IMR-90 (cell line): ENCODE results near the gene CTRB1. TPM values are rescaled to one million over a fixed set of nuclear protein-coding genes. Genes with fewer than 3 reads are reported as not detected.

Experiments used
- ATAC-seq: fragments of 200-7000 bp; cut with Tn5 transposase; 2 replicates; pipeline ENCODE4 v1.9.1; 2020; ENCODE audit warnings: low read depth, mild to moderate bottlenecking, moderate library complexity
- BruUV-seq: library from RNA; stranded (reverse); fragments of 400-500 nt; replicated peaks from 2 replicates; lab custom pipeline; 2021; lab: Mats Ljungman, UMichigan
- CTCF ChIA-PET: fragments of 300-600 bp; formaldehyde crosslinking; extraction: SDS; loops from one replicate; lab custom pipeline; 2021; ENCODE audit warnings: antibody characterized with exemption; lab: Yijun Ruan, JAX
- POLR2A ChIA-PET: fragments of 300-600 bp; sonication (Branson Sonifier 250); formaldehyde crosslinking; loops from one replicate; lab custom pipeline; 2022; ENCODE audit warnings: antibody characterized with exemption; ENCODE audit not compliant: unreplicated experiment; lab: Charles Lee
- DNase-seq: peaks from one replicate; pipeline ENCODE4 v3.0.0; 2013
- H2AFZ ChIP-seq: replicated peaks from 2 replicates; pipeline ENCODE3; 2013; ENCODE audit warnings: low read length, mild to moderate bottlenecking; ENCODE audit not compliant: poor library complexity
- H2AK5ac ChIP-seq: 2 replicates; pipeline ENCODE4 v1.6.1; 2013; ENCODE audit warnings: low read depth, low read length, inconsistent platforms
- H2AK9ac ChIP-seq: replicated peaks from 2 replicates; pipeline ENCODE3; 2013; ENCODE audit warnings: mild to moderate bottlenecking, low read depth, low read length, moderate library complexity; ENCODE audit not compliant: poor library complexity
- H2BK120ac ChIP-seq: 2 replicates; pipeline ENCODE4 v1.6.1; 2013; ENCODE audit warnings: low read depth, low read length, inconsistent platforms
- H2BK15ac ChIP-seq: 3 replicates; pipeline ENCODE4 v1.6.1; 2013; ENCODE audit warnings: low read depth, low read length, inconsistent platforms
- H2BK20ac ChIP-seq: 2 replicates; pipeline ENCODE4 v1.6.1; 2013; ENCODE audit warnings: low read depth, mild to moderate bottlenecking, inconsistent platforms, low read length, moderate library complexity
- H2BK5ac ChIP-seq: 2 replicates; pipeline ENCODE4 v1.6.1; 2013; ENCODE audit warnings: mild to moderate bottlenecking, low read depth, low read length, inconsistent platforms; ENCODE audit not compliant: poor library complexity, severe bottlenecking
- H3K14ac ChIP-seq: replicated peaks from 2 replicates; pipeline ENCODE4 v1.6.1; 2013; ENCODE audit warnings: low read depth, low read length, inconsistent platforms
- H3K18ac ChIP-seq: 2 replicates; pipeline ENCODE4 v1.6.1; 2013; ENCODE audit warnings: low read depth, low read length, control low read depth
- H3K23ac ChIP-seq: 2 replicates; pipeline ENCODE4 v1.6.1; 2013; ENCODE audit warnings: low read depth, low read length, inconsistent platforms
- H3K27ac ChIP-seq: 2 replicates; pipeline ENCODE4 v1.5.1; 2013; ENCODE audit warnings: mild to moderate bottlenecking, control low read depth, low read length; ENCODE audit not compliant: insufficient read depth
- H3K27me3 ChIP-seq: 2 replicates; pipeline ENCODE4 v1.6.1; 2013; ENCODE audit warnings: low read length; ENCODE audit not compliant: control insufficient read depth, insufficient read depth
- H3K36me3 ChIP-seq: 2 replicates; pipeline ENCODE4 v1.6.1; 2013; ENCODE audit warnings: low read length, mixed read lengths; ENCODE audit not compliant: control insufficient read depth, insufficient read depth
- H3K4ac ChIP-seq: 2 replicates; pipeline ENCODE4 v1.6.1; 2013; ENCODE audit warnings: low read depth, low read length, inconsistent platforms
- H3K4me1 ChIP-seq: 2 replicates; pipeline ENCODE4 v1.6.1; 2013; ENCODE audit warnings: low read length, mixed read lengths; ENCODE audit not compliant: control insufficient read depth, insufficient read depth
- H3K4me2 ChIP-seq: 2 replicates; pipeline ENCODE4 v1.6.1; 2013; ENCODE audit warnings: low read depth, mild to moderate bottlenecking, control low read depth, low read length, moderate library complexity
- H3K4me3 ChIP-seq: 2 replicates; pipeline ENCODE4 v1.5.1; 2013; ENCODE audit warnings: low read depth, mild to moderate bottlenecking, control low read depth, low read length, moderate library complexity; ENCODE audit not compliant: insufficient read depth
- H3K56ac ChIP-seq: 2 replicates; pipeline ENCODE4 v1.6.1; 2013; ENCODE audit warnings: low read length, inconsistent platforms; ENCODE audit not compliant: insufficient read depth; ENCODE audit errors: extremely low read depth
- H3K79me1 ChIP-seq, 2 experiments: 2 replicates each; pipeline ENCODE4 v1.6.1; 2013; ENCODE audit warnings: low read length in 2 of 2, inconsistent platforms in 1 of 2, low read depth in 1 of 2
- H3K9ac ChIP-seq: 2 replicates; pipeline ENCODE4 v1.6.1; 2013; ENCODE audit warnings: low read depth, low read length, control low read depth
- H3K9me1 ChIP-seq: 2 replicates; pipeline ENCODE4 v1.6.1; 2013; ENCODE audit warnings: low read length, inconsistent platforms; ENCODE audit not compliant: insufficient read depth
- H3K9me3 ChIP-seq: 2 replicates; pipeline ENCODE4 v1.6.1; 2013; ENCODE audit warnings: low read length; ENCODE audit not compliant: control insufficient read depth, insufficient read depth
- H4K20me1 ChIP-seq: 2 replicates; pipeline ENCODE4 v1.6.1; 2013; ENCODE audit warnings: low read length, inconsistent platforms; ENCODE audit not compliant: insufficient read depth
- H4K5ac ChIP-seq: 2 replicates; pipeline ENCODE4 v1.6.1; 2013; ENCODE audit warnings: mild to moderate bottlenecking, low read depth, low read length, control low read depth
- H4K8ac ChIP-seq, 2 experiments: 2 replicates each; pipeline ENCODE4 v1.6.1; 2013; ENCODE audit warnings: low read depth in 2 of 2, low read length in 2 of 2, control low read depth in 1 of 2, inconsistent platforms in 1 of 2
- H4K91ac ChIP-seq: 2 replicates; pipeline ENCODE4 v1.6.1; 2013; ENCODE audit warnings: low read depth, low read length, inconsistent platforms; ENCODE audit not compliant: insufficient read depth
- BHLHE40 ChIP-seq: fragments of 150-350 bp; IDR thresholded peaks from 2 replicates; pipeline ENCODE4 v1.6.1; 2016; ENCODE audit warnings: mild to moderate bottlenecking, low read depth, low read length
- CTCF ChIP-seq: conservative IDR thresholded peaks from 2 replicates; pipeline ENCODE4 v1.5.1; 2012; ENCODE audit warnings: mild to moderate bottlenecking, low read depth, low read length, improper control_type of control experiment
- ELK1 ChIP-seq: fragments of 150-350 bp; IDR thresholded peaks from 2 replicates; pipeline ENCODE4 v1.6.1; 2016; ENCODE audit warnings: low read depth, mild to moderate bottlenecking, low read length, moderate library complexity, borderline replicate concordance
- FOS ChIP-seq: fragments of 150-350 bp; IDR thresholded peaks from 2 replicates; pipeline ENCODE4 v1.6.1; 2016; ENCODE audit warnings: low read depth, low read length
- MAZ ChIP-seq: IDR thresholded peaks from 2 replicates; pipeline ENCODE4 v1.6.1; 2012; ENCODE audit warnings: low read depth, mild to moderate bottlenecking, low read length, improper control_type of control experiment, moderate library complexity, borderline replicate concordance
- NFE2L2 ChIP-seq: fragments of 150-350 bp; IDR thresholded peaks from 2 replicates; pipeline ENCODE4 v1.6.1; 2016; ENCODE audit warnings: low read depth, mild to moderate bottlenecking, low read length
- POLR2A ChIP-seq: IDR thresholded peaks from 2 replicates; pipeline ENCODE4 v1.6.1; 2012; ENCODE audit warnings: mild to moderate bottlenecking, low read depth, low read length
- RAD21 ChIP-seq: IDR thresholded peaks from 2 replicates; pipeline ENCODE4 v1.6.1; 2012; ENCODE audit warnings: low read length, improper control_type of control experiment
- RCOR1 ChIP-seq: IDR thresholded peaks from 2 replicates; pipeline ENCODE4 v1.6.1; 2012; ENCODE audit warnings: mild to moderate bottlenecking, low read length, improper control_type of control experiment; ENCODE audit not compliant: insufficient replicate concordance
- SMC3 ChIP-seq: fragments of 150-350 bp; IDR thresholded peaks from 2 replicates; pipeline ENCODE4 v1.6.1; 2016; ENCODE audit warnings: low read depth, mild to moderate bottlenecking, antibody characterized with exemption, low read length, moderate library complexity
- USF2 ChIP-seq: fragments of 150-350 bp; IDR thresholded peaks from 2 replicates; pipeline ENCODE4 v1.6.1; 2017; ENCODE audit warnings: mild to moderate bottlenecking, antibody characterized with exemption, low read length, low read depth
- WGBS, 2 experiments: methylation state at CpG; one replicate each; pipeline versions ENCODE4 v1.1.5 to v1.1.7; 2013; ENCODE audit warnings: missing lambda C conversion rate in 2 of 2; ENCODE audit not compliant: insufficient read length in 1 of 2; ENCODE audit errors: extremely low coverage in 2 of 2; 5-methylcytosine and 5-hydroxymethylcytosine counted together
- dilution Hi-C: fragments of 300-500 bp; cut with HindIII; formaldehyde crosslinking; loops from one replicate; pipeline ENCODE4 v1.14.3; 2018; ENCODE audit warnings: low sequenced_read_pairs; ENCODE audit not compliant: unreplicated experiment
- in situ Hi-C: fragments of 300-500 bp; cut with MboI; formaldehyde crosslinking; loops from 3 replicates; pipeline ENCODE4 v1.14.3; 2019; ENCODE audit warnings: low sequenced_read_pairs, inconsistent platforms, mixed read lengths
- intact Hi-C: fragments of 100-400 bp; cut with micrococcal nuclease; formaldehyde crosslinking; loops from 2 replicates; pipeline ENCODE4 v1.10.0; 2022
- polyA plus RNA-seq, 3 experiments: library from polyadenylated mRNA; depleted of rRNA; stranded (reverse); fragments of >200 nt; gene quantifications; 2 replicates each; pipeline ENCODE4 v1.2.3, GENCODE V29; 2012; ENCODE audit warnings: low replicate concordance in 1 of 3
- total RNA-seq: library from RNA; depleted of rRNA; stranded (reverse); fragments of >200 nt; gene quantifications from 2 replicates; pipeline ENCODE4 v1.2.3, GENCODE V29; 2012

The CTRB1 gene
- total and polyA plus RNA-seq, 2 of the 4 experiments (the other 2 are of a cell fraction) = not detected

GRCh38 chr16:75192606-75193264 lies 26.1 kb upstream of the CTRB1 start:
- no peak for DNase-seq
- no peaks in the 10 kb centered on the region for H4K20me1 ChIP-seq
- no peak overlapping the region for H3K56ac ChIP-seq
- H3K9me3 ChIP-seq = no peaks in the 10 kb centered on the region
- 84% methylated on average over 11 of the region's 21 CpGs; no CpG with 5 or more reads in 1 of the 2 experiments for WGBS, 2 experiments
- H2BK5ac ChIP-seq = no peak overlapping the region
- no peak overlapping the region for H3K4me3 ChIP-seq
- dilution Hi-C loops = no loop called here
- H4K91ac ChIP-seq = no peak overlapping the region
- no peak for TF ChIP-seq RAD21
- TF ChIP-seq NFE2L2 = no peak
- TF ChIP-seq FOS = no peak
- no peak for TF ChIP-seq RCOR1
- no peak for TF ChIP-seq MAZ
- no peak for TF ChIP-seq SMC3
- no peak for TF ChIP-seq CTCF
- TF ChIP-seq ELK1 = no peak
- no peak for TF ChIP-seq USF2
- TF ChIP-seq BHLHE40 = no peak
- TF ChIP-seq POLR2A = no peak
- H3K4ac ChIP-seq = no peak overlapping the region
- peaks cover 13% of the 10 kb centered on the region; the same call in 1 of the 2 replicates for H3K27me3 ChIP-seq
- H2BK120ac ChIP-seq = no peak overlapping the region
- no peak overlapping the region for H2AK5ac ChIP-seq
- H2AFZ ChIP-seq = peak overlapping the region; percentile 8
- no peak overlapping the region for H2AK9ac ChIP-seq
- H4K8ac ChIP-seq = no peak overlapping the region
- no peak overlapping the region for H4K5ac ChIP-seq
- H3K27ac ChIP-seq = no peak overlapping the region
- BruUV-seq = no TSS peak
- no peak for ATAC-seq
- H2BK15ac ChIP-seq = no peak overlapping the region
- H3K4me2 ChIP-seq = no peak overlapping the region
- no peak overlapping the region for H3K9ac ChIP-seq
- H3K9me1 ChIP-seq = no peaks in the 10 kb centered on the region
- in situ Hi-C loops = no loop called here
- no peaks in the 10 kb centered on the region for H3K79me1 ChIP-seq
- H3K18ac ChIP-seq = no peak overlapping the region
- H3K14ac ChIP-seq = no peak overlapping the region
- H3K4me1 ChIP-seq = peaks cover 1% of the 10 kb centered on the region; the same call in 1 of the 2 replicates
- ChIA-PET POLR2A (no interaction called here), CTCF (no interaction called here)
- intact Hi-C loops = loop anchor here (10.0 kb wide), 1 partner anchor 432 kb away; the partner anchor contains the start of gene ADAT1
- no peaks in the 10 kb centered on the region for H3K36me3 ChIP-seq
- H3K23ac ChIP-seq = no peak overlapping the region
- H2BK20ac ChIP-seq = no peak overlapping the region
